Stimulated activated CD8-positive, alpha-beta memory T cell treated with anti-CD3 and anti-CD28 coated beads, Interleukin-4, amount 100 ng/mL, for 1 hour (primary cell): ENCODE data around the gene GRP.

Experiments used
- DNase-seq, 2 donors: peaks; one replicate each; pipeline ENCODE4 v3.0.0-alpha.2; 2020; ENCODE audit warnings: low read depth in 2 of 2, low spot score in 1 of 2

The GRP gene

GRCh38 chr18:59219672-59220163 is at the start of gene GRP:
TSS of gene GRP (plus strand) at chr18:59220158. CDS start at chr18:59220266, 108 bp downstream.
- DNase-seq, result no peak

DNA sequence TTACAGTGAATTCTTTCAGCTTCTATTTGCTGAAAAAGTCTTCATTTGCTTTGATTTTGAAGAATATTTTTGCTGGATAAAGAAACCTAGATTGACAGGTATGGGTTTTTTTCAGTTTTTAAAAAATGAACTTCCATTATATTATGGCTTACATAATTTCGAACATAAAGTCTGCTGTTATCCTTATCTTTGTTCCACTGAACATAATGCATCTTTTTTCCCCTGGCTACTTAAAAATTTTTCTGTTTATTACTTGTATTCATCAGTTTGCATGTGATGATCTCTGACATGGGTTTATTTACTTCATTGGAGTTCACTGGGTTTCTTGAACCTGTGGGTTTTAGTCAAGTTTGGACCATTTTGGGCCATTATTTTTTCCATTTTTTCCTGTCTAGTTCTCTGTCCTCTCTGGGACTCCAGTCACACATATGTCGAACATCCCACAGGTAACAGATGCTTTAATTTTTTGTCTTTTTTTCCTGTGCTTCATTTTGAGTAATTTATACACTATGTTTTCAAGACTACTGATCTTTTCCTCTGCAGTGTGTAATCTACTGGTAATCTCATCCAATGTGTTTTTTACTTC is 47.2 kb upstream of the GRP start:
- DNase-seq, result no peak

GRCh38 chr18:59177485-59177884 is 42.5 kb upstream of the GRP start:
- no peak for DNase-seq

DNA sequence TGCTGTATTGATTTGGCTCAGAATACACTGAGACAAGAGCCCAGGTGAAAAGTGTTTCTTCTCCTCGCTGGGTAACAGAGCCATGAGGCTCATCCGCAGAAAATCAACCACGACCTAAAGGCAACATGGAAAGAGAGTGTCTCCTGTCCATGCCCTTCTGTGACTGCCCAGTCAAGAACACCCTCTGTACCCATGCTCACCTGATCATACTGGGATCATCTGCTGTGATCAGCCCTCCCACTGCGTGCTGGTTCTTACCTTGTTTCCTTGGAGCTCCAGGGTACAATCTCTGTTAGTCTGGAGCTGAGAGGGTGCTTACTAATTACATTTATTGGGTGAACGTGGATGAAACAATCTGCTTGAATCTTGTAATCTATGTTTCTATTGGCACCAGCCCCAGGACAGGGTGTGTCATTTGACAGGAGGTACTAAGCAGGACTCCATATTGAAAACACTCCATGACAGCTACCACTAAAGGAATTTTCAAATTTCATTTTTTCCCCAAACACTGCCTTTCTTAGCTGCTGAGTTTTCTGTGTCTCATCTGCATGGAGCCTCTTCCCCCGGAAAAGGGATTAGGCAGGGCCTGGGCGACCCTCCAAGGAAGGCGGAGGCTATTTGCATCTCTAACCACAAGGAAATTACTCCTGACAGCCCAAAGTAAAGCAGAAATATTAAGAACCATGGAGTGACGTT is 39.7 kb upstream of the GRP start:
- no peak for DNase-seq

- no peak for DNase-seq
Measured at GRCh38 chr18:59182673-59183072, 37.3 kb upstream of the GRP start.

DNA sequence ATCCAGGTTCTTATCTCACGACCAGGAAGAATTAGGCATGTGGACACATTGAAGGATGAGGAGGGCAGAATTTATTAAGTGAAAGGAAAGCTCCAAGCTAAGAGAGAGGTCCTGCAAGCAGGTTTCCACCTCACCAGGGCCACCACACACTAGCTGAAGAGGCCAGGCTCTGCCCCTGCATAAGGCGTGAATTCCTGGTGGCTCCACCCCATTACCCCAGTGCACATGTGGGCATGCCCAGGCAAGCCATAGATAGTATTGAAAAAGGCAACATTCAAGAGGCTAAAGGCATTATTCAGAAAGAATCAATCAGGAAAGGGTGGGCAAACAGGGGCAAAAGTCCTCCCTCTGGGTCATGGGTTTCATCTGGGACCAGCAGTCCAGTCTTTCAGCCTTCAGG is 30.9 kb upstream of the GRP start:
- no peak for DNase-seq

- no peak for DNase-seq
Measured at GRCh38 chr18:59189746-59190145, 30.2 kb upstream of the GRP start.

DNA sequence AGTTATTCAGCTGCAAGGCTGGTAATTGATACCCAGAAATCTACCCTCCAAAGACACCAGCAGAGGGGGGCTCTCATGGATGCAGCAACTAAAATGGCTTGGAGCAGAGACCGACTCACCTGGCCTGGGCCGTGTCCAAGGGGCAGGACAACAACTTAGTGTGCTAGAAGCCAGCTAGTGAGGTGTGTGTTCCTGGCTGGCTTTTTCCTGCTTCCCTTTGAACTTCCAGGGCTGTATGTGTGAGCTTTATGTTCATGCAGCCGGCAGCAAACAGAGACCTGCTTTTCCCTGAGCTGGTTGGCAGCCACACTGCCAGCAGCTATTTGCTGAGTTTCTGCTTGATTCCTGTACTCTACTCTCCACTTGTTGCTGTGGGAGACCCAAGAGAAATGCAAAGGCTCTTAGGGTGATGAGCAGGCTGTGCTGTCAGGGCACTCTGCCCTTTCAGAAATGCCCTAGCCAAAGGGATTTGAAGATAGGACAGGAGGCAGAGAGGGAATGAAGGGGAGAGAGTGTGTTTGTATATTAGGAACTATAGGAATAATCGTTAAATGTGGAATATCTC is 23.7 kb upstream of the GRP start:
- DNase-seq, result no peak

- no peak for DNase-seq
Measured at GRCh38 chr18:59197636-59198035, 22.3 kb upstream of the GRP start.

GRCh38 chr18:59198215-59198614 is 21.7 kb upstream of the GRP start:
- DNase-seq, result no peak

GRCh38 chr18:59200787-59201186 is 19.2 kb upstream of the GRP start:
- DNase-seq, result no peak

DNA sequence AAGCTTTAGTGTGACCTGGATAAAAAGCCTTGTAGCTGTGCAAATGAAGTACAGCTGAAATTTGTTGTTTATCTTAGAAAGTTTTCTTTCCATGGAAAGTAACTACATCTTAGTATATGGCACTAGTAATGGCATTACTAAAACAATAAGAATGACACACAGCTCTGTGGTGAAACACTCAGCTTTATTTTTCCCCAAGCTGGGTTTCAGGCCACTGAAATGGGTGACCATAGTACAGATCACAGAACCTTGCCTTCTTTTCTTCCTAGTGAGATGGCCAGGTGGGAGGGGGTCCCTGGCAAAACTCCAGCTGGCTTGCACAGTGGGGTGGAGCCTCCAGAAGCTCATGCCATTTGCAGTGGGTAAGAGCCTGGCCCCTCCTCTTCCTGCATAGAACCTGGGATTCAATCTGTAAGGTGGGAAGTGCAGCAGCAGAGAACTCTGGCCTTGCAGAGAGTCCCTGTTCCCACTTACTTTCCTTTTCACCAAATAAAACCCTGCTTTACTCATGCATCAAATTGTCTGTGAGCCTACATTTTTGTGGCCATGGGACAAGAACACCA is 17.6 kb upstream of the GRP start:
- DNase-seq, result no peak

GRCh38 chr18:59207506-59207905 is 12.5 kb upstream of the GRP start:
- DNase-seq, result no peak

DNA sequence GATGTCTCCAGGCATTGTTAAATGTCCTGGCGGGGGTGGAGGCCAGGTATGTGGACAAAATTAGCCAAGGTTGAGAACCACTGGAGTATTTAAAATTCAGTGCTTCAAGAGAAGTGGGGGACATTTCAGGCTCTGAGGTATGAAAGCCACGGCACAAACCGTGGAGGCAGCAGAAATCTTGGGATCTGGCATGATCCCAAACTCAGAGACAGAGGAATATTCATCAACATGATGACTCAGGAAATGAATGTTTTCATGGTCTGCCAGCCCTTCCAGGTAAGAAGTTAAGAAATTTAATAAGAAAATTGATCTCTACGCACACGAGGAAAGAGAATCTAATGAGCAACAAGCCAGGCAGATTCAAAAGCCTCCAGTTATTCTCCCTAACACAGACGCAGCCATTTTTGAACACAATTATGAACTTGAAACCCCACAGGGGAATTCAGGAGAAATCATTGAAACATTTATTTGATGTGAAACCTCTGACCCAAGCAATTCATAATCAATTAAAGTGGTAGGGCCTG is 11.3 kb upstream of the GRP start:
- DNase-seq, result no peak

- DNase-seq, result no peak
Measured at GRCh38 chr18:59210299-59210698, 9.7 kb upstream of the GRP start.

DNA sequence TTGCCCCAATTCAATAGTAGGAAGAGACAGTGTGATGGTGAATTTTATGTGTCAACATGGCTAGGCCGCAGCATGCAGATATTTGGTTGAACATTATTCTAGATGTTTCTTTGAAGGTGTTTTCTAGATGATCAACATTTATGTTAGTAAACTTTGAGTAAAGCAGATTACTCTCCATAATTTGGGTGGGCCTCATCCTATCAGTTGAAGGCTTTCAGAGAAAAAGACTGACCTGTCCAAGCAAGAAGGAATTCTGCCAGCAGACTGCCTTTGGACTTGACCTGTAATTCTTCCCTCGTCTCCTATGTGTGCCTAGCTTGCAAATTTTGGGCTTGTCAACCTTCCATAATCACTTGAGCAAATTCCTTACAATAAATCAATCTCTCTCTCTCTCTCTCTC is 8.3 kb upstream of the GRP start:
- DNase-seq, result no peak

GRCh38 chr18:59218018-59218417 is 1.9 kb upstream of the GRP start:
- no peak for DNase-seq

DNA sequence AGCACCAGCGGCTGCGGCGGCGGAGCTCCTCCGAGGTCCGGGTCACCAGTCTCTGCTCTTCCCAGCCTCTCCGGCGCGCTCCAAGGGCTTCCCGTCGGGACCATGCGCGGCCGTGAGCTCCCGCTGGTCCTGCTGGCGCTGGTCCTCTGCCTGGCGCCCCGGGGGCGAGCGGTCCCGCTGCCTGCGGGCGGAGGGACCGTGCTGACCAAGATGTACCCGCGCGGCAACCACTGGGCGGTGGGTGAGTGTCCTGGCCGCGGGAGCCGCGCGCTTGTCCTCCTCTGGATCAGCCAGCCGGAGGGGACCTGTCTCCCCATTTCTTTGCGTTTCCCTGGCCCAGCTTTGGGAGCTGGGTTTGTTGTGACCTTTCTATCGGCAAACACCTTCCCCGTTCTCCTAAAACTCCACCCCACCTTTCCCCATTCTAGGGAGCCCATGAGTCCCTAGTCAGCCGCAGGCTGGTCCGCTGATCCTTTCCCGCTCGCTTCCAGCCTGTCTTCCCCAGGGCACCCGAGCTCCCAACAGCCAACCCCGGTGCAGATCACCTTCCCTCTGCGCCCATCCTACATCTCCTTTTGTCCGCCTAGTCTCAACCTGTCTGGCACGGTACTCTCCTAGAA is 316 bp downstream of the GRP start:
- no peak for DNase-seq

GRCh38 chr18:59220784-59221765 is 1.1 kb downstream of the GRP start:
- no peak for DNase-seq

GRCh38 chr18:59222341-59222740 is 2.4 kb downstream of the GRP start:
- no peak for DNase-seq
